Suprapubic skin (tissue), 4 donors: ENCODE measurements around the gene SMAD5.

Source experiments
- POLR2A ChIP-seq, 2 donors: fragments of 450-650 bp; IDR thresholded peaks; one replicate each; pipeline ENCODE4 v1.6.1; 2017; ENCODE audit warnings: antibody characterized with exemption in 2 of 2, mild to moderate bottlenecking in 2 of 2, moderate library complexity in 2 of 2
- POLR2AphosphoS5 ChIP-seq, 3 donors: sonication (generic); formaldehyde crosslinking; IDR thresholded peaks; one replicate each; pipeline ENCODE4 v1.6.1; 2017; ENCODE audit warnings: antibody characterized with exemption in 3 of 3
- TF ChIP-seq, protein P1 (sequence below), 2 donors: fragments of 200-600 bp in 1 of 2; fragments of 450-650 bp in 1 of 2; sonication (generic) in 1 of 2; IDR thresholded peaks; one replicate each; pipeline ENCODE4 v1.5.1; 2016 to 2019; ENCODE audit warnings: antibody characterized with exemption in 2 of 2, mild to moderate bottlenecking in 1 of 2, moderate library complexity in 1 of 2

DNA sequence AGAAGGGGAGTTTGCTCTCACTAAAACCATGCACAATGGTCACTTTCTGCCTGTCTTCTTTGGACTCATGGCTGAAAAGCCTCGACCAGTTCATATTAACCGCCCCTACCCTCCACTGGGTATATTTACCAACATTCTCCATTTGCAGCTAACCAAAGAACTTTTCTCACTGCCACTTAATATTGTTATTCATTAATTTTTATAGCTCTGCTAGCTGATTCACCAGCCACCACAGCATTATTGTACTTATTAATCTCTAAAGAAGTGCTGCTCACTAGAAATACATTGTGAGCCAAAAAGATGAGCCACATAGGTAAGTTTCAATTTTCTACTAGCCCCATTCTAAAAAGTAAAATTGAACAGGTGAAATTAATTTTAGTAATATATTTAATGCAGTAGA lies 93.8 kb downstream of the SMAD5 start:
- TF ChIP-seq, protein P1, sequence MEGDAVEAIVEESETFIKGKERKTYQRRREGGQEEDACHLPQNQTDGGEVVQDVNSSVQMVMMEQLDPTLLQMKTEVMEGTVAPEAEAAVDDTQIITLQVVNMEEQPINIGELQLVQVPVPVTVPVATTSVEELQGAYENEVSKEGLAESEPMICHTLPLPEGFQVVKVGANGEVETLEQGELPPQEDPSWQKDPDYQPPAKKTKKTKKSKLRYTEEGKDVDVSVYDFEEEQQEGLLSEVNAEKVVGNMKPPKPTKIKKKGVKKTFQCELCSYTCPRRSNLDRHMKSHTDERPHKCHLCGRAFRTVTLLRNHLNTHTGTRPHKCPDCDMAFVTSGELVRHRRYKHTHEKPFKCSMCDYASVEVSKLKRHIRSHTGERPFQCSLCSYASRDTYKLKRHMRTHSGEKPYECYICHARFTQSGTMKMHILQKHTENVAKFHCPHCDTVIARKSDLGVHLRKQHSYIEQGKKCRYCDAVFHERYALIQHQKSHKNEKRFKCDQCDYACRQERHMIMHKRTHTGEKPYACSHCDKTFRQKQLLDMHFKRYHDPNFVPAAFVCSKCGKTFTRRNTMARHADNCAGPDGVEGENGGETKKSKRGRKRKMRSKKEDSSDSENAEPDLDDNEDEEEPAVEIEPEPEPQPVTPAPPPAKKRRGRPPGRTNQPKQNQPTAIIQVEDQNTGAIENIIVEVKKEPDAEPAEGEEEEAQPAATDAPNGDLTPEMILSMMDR (IDR thresholded peaks at IDR 0.05) = no peak
- TF ChIP-seq POLR2AphosphoS5 (IDR thresholded peaks at IDR 0.05) (no peak), POLR2A (IDR thresholded peaks at IDR 0.05) (no peak)
